Measurements from ENCODE around the gene ACTL6B.

Gene ACTL6B

GRCh38 chr7:100693312-100694097 is 37.3 kb upstream of the ACTL6B start:
- peaks cover 3% of the 10 kb centered on the region for H3K27me3 Mint-ChIP-seq (ENCODE audit: low read depth)
- no peak for TF ChIP-seq CTCF (IDR thresholded peaks at IDR 0.05; ENCODE audit: unreplicated experiment in 3 of 3)
- H3K27ac Mint-ChIP-seq, result peak overlapping the region; percentile 91 to 98 (median 97)
- peaks cover 11% of the 10 kb centered on the region for H3K36me3 Mint-ChIP-seq (ENCODE audit: low read depth)
- H3K9me3 Mint-ChIP-seq, result no peaks in the 10 kb centered on the region
- peak overlapping the region; percentile 96 to 99 (median 97) for H3K4me3 Mint-ChIP-seq
- peaks cover 33% of the 10 kb centered on the region for H3K4me1 Mint-ChIP-seq

- no peak for TF ChIP-seq CTCF (IDR thresholded peaks at IDR 0.05; ENCODE audit: unreplicated experiment in 3 of 3)
- Mint-ChIP-seq H3K27me3 (ENCODE audit: low read depth) (peaks cover 3% of the 10 kb centered on the region), H3K4me3 (peak overlapping the region; percentile 96 to 99 (median 97)), H3K27ac (peak overlapping the region; percentile 91 to 98 (median 97)), H3K36me3 (ENCODE audit: low read depth) (peaks cover 11% of the 10 kb centered on the region), H3K4me1 (peaks cover 33% of the 10 kb centered on the region), H3K9me3 (no peaks in the 10 kb centered on the region)
Measured at GRCh38 chr7:100692578-100692961, 36.3 kb upstream of the ACTL6B start.

GRCh38 chr7:100691676-100692577 is 35.7 kb upstream of the ACTL6B start:
- Mint-ChIP-seq H3K27ac (peak overlapping the region; percentile 82 to 97 (median 91)), H3K4me3 (peak overlapping the region; percentile 96 to 99 (median 97))

GRCh38 chr7:100689230-100690135 is 33.2 kb upstream of the ACTL6B start:
- Mint-ChIP-seq H3K36me3 (ENCODE audit: low read depth) (peaks cover 27% of the 10 kb centered on the region), H3K9me3 (no peaks in the 10 kb centered on the region), H3K27me3 (ENCODE audit: low read depth) (no peaks in the 10 kb centered on the region), H3K4me3 (peak overlapping the region; percentile 17 to 56 (median 38)), H3K27ac (no peak overlapping the region), H3K4me1 (peaks cover 33% of the 10 kb centered on the region)
- TF ChIP-seq CTCF (IDR thresholded peaks at IDR 0.05; ENCODE audit: unreplicated experiment in 3 of 3), result no peak

More at GRCh38 chr7:100691676-100692577, 35.7 kb upstream of the ACTL6B start:
- peaks cover 3% of the 10 kb centered on the region for H3K27me3 Mint-ChIP-seq (ENCODE audit: low read depth)
- peaks cover 33% of the 10 kb centered on the region for H3K4me1 Mint-ChIP-seq
- peak; percentile 83 to 90 (median 90) for TF ChIP-seq CTCF (IDR thresholded peaks at IDR 0.05; ENCODE audit: unreplicated experiment in 3 of 3)
- peaks cover 11% of the 10 kb centered on the region for H3K36me3 Mint-ChIP-seq (ENCODE audit: low read depth)
- no peaks in the 10 kb centered on the region for H3K9me3 Mint-ChIP-seq

GRCh38 chr7:100688326-100688860 is 32.1 kb upstream of the ACTL6B start:
- Mint-ChIP-seq H3K4me3 (no peak overlapping the region), H3K27ac (no peak overlapping the region), H3K4me1 (peaks cover 33% of the 10 kb centered on the region), H3K9me3 (no peaks in the 10 kb centered on the region), H3K36me3 (ENCODE audit: low read depth) (peaks cover 28% of the 10 kb centered on the region), H3K27me3 (ENCODE audit: low read depth) (no peaks in the 10 kb centered on the region)
- TF ChIP-seq CTCF (IDR thresholded peaks at IDR 0.05; ENCODE audit: unreplicated experiment in 3 of 3), result no peak

All from nephron (organoid).